Hepatocyte (in vitro differentiated cells): Measurements from ENCODE around the gene ITGB2. TPM values are rescaled to one million over a fixed set of nuclear protein-coding genes. Genes with fewer than 3 reads are reported as not detected.

Experiments used
- DNase-seq: peaks from one replicate; pipeline ENCODE4 v3.0.0-alpha.2; 2016; ENCODE audit warnings: low spot score
- H2AFZ ChIP-seq: fragments of 200-600 bp; sonication (generic); 2 replicates; pipeline ENCODE4 v1.6.0; 2016; ENCODE audit warnings: antibody characterized with exemption, mild to moderate bottlenecking
- H3K27ac ChIP-seq: fragments of 200-600 bp; sonication (generic); 2 replicates; pipeline ENCODE4 v1.5.1; 2016; ENCODE audit warnings: mild to moderate bottlenecking
- H3K27me3 ChIP-seq: fragments of 200-600 bp; sonication (generic); 2 replicates; pipeline ENCODE4 v1.6.1; 2016
- H3K36me3 ChIP-seq: fragments of 200-600 bp; sonication (generic); replicated peaks from 2 replicates; pipeline ENCODE4 v1.5.1; 2016; ENCODE audit warnings: low read depth; ENCODE audit not compliant: insufficient read depth
- H3K4me1 ChIP-seq: fragments of 200-600 bp; sonication (generic); 2 replicates; pipeline ENCODE4 v1.5.1; 2016; ENCODE audit warnings: mild to moderate bottlenecking, moderate library complexity; ENCODE audit not compliant: insufficient read depth
- H3K4me2 ChIP-seq: fragments of 200-600 bp; sonication (generic); 2 replicates; pipeline ENCODE4 v1.6.0; 2016
- H3K4me3 ChIP-seq: fragments of 200-600 bp; sonication (generic); 2 replicates; pipeline ENCODE4 v1.5.1; 2016; ENCODE audit warnings: mild to moderate bottlenecking
- H3K79me2 ChIP-seq: fragments of 200-600 bp; sonication (generic); 2 replicates; pipeline ENCODE4 v1.6.0; 2017; ENCODE audit warnings: mild to moderate bottlenecking
- H3K9me2 ChIP-seq: fragments of 200-600 bp; sonication (generic); replicated peaks from 2 replicates; pipeline ENCODE4 v1.6.0; 2017; ENCODE audit warnings: mild to moderate bottlenecking; ENCODE audit not compliant: insufficient read depth
- H3K9me3 ChIP-seq: fragments of 200-600 bp; sonication (generic); 2 replicates; pipeline ENCODE4 v1.5.1; 2016; ENCODE audit warnings: low read depth, mild to moderate bottlenecking
- H4K20me1 ChIP-seq: fragments of 200-600 bp; sonication (generic); 2 replicates; pipeline ENCODE4 v1.6.0; 2016; ENCODE audit warnings: mild to moderate bottlenecking; ENCODE audit not compliant: insufficient read depth, poor library complexity, severe bottlenecking
- CTCF ChIP-seq: fragments of 200-600 bp; sonication (generic); IDR thresholded peaks from 2 replicates; pipeline ENCODE4 v1.5.1; 2016; ENCODE audit warnings: antibody characterized with exemption, mild to moderate bottlenecking; ENCODE audit not compliant: poor library complexity
- EZH2 ChIP-seq: fragments of 200-600 bp; sonication (generic); IDR thresholded peaks from 2 replicates; pipeline ENCODE4 v1.6.1; 2016; ENCODE audit warnings: antibody characterized with exemption, mild to moderate bottlenecking, borderline replicate concordance
- EZH2phosphoT487 ChIP-seq: fragments of 200-600 bp; sonication (generic); IDR thresholded peaks from one replicate; pipeline ENCODE4 v1.6.1; 2018; ENCODE audit warnings: antibody characterized with exemption, mild to moderate bottlenecking, low read depth, moderate library complexity; ENCODE audit not compliant: unreplicated experiment, severe bottlenecking
- WGBS: methylation state at CpG from one replicate; pipeline ENCODE4 v1.1.6; 2016; ENCODE audit warnings: low lambda C conversion rate; ENCODE audit errors: missing lambda C conversion rate; 5-methylcytosine and 5-hydroxymethylcytosine counted together
- polyA plus RNA-seq: library from polyadenylated mRNA; unstranded; fragments of >200 nt; fragmentation: Nextera tagmentation; extraction: Ambion mirVana; gene quantifications from 2 replicates; pipeline ENCODE4 v1.2.1, GENCODE V29; 2016
- total RNA-seq: library from RNA; depleted of rRNA; stranded (reverse); fragments of >200 nt; gene quantifications from 2 replicates; pipeline ENCODE4 v1.2.3, GENCODE V29; 2014

Gene ITGB2
- total and polyA plus RNA-seq, 2 experiments from 2014 or later = 3.8 to 4.2 TPM

- Histone ChIP-seq H3K27me3 (no peaks in the 10 kb centered on the region), H2AFZ (no peak overlapping the region), H3K9me3 (no peaks in the 10 kb centered on the region), H3K9me2 (no peaks in the 10 kb centered on the region), H3K4me1 (peaks cover 16% of the 10 kb centered on the region), H3K36me3 (no peaks in the 10 kb centered on the region), H3K4me3 (no peak overlapping the region), H3K27ac (no peak overlapping the region), H4K20me1 (peaks cover 82% of the 10 kb centered on the region), H3K4me2 (no peak overlapping the region), H3K79me2 (peaks cover 98% of the 10 kb centered on the region)
- no peak for DNase-seq
- 93% methylated on average over 16 of the region's 16 CpGs for WGBS
- TF ChIP-seq EZH2phosphoT487 (no peak), EZH2 (no peak), CTCF (no peak)
Measured at GRCh38 chr21:44857127-44857892, 63.4 kb downstream of the ITGB2 start.

GRCh38 chr21:44856131-44856530 lies 64.6 kb downstream of the ITGB2 start:
- Histone ChIP-seq H3K4me1 (peaks cover 17% of the 10 kb centered on the region), H3K4me3 (no peak overlapping the region), H3K9me2 (no peaks in the 10 kb centered on the region), H3K36me3 (no peaks in the 10 kb centered on the region), H3K9me3 (no peaks in the 10 kb centered on the region), H2AFZ (no peak overlapping the region), H3K27me3 (no peaks in the 10 kb centered on the region), H3K79me2 (peaks cover 97% of the 10 kb centered on the region), H3K4me2 (no peak overlapping the region), H3K27ac (no peak overlapping the region), H4K20me1 (peaks cover 73% of the 10 kb centered on the region)
- DNase-seq = no peak
- WGBS = 97% methylated on average over 17 of the region's 17 CpGs
- TF ChIP-seq EZH2phosphoT487 (no peak), CTCF (no peak), EZH2 (no peak)

GRCh38 chr21:44855572-44855971 lies 65.1 kb downstream of the ITGB2 start:
- H3K4me1 ChIP-seq = peaks cover 20% of the 10 kb centered on the region
- H3K4me2 ChIP-seq = no peak overlapping the region
- H3K36me3 ChIP-seq = no peaks in the 10 kb centered on the region
- H2AFZ ChIP-seq = no peak overlapping the region
- H3K9me3 ChIP-seq = no peaks in the 10 kb centered on the region
- TF ChIP-seq EZH2 (no peak), CTCF (no peak), EZH2phosphoT487 (no peak)
- no peak for DNase-seq
- H3K27me3 ChIP-seq = no peaks in the 10 kb centered on the region
- peaks cover 94% of the 10 kb centered on the region for H3K79me2 ChIP-seq
- no peaks in the 10 kb centered on the region for H3K9me2 ChIP-seq
- no peak overlapping the region for H3K27ac ChIP-seq
- no peak overlapping the region for H3K4me3 ChIP-seq
- H4K20me1 ChIP-seq = peaks cover 67% of the 10 kb centered on the region
- 98% methylated on average over 14 of the region's 14 CpGs for WGBS
